Lower leg skin (tissue), 3 donors: ENCODE measurements around the gene SLC6A7.

Source experiments
- POLR2A ChIP-seq, 2 donors: fragments of 450-650 bp; IDR thresholded peaks; one replicate each; pipeline ENCODE4 v1.6.1; 2016 to 2017; ENCODE audit warnings: antibody characterized with exemption in 2 of 2, mild to moderate bottlenecking in 1 of 2, moderate library complexity in 1 of 2
- TF ChIP-seq, protein P1 (sequence below), 3 donors: fragments of 450-650 bp; IDR thresholded peaks; one replicate each; pipeline ENCODE4 v1.5.1; 2016; ENCODE audit warnings: antibody characterized with exemption in 3 of 3, mild to moderate bottlenecking in 3 of 3, moderate library complexity in 2 of 3

DNA sequence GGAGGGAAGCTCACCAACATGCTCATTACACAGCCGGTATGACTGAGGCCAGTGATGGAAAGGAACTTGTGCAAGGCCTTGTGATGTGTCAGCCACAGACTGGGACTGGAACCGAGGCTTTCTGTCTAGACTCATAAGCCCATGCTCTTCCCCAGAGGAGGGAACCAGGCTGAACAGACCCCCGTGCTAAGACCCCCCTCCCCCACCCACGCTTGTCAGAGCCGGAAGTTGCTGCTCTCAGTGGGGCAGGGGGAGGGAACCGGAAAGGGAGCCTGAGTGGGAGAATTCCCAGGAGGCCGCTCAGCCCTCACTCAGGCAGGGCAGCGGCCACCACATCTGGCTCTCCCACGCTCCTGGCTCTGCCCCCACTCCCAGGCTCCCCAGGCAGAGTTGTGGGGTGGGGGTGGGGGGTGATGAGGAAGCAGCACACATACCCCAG is 30.1 kb upstream of the SLC6A7 start:
- no peak for TF ChIP-seq POLR2A (IDR thresholded peaks at IDR 0.05)
- TF ChIP-seq, protein P1, sequence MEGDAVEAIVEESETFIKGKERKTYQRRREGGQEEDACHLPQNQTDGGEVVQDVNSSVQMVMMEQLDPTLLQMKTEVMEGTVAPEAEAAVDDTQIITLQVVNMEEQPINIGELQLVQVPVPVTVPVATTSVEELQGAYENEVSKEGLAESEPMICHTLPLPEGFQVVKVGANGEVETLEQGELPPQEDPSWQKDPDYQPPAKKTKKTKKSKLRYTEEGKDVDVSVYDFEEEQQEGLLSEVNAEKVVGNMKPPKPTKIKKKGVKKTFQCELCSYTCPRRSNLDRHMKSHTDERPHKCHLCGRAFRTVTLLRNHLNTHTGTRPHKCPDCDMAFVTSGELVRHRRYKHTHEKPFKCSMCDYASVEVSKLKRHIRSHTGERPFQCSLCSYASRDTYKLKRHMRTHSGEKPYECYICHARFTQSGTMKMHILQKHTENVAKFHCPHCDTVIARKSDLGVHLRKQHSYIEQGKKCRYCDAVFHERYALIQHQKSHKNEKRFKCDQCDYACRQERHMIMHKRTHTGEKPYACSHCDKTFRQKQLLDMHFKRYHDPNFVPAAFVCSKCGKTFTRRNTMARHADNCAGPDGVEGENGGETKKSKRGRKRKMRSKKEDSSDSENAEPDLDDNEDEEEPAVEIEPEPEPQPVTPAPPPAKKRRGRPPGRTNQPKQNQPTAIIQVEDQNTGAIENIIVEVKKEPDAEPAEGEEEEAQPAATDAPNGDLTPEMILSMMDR (IDR thresholded peaks at IDR 0.05) = no peak
